GM23248 (cell line): ENCODE results near the gene NPTN. TPM values are rescaled to one million over a fixed set of nuclear protein-coding genes. Genes with fewer than 3 reads are reported as not detected.

Experiments
- DNase-seq: peaks from one replicate; pipeline ENCODE4 v3.0.0-alpha.2; 2015
- H2AFZ ChIP-seq: fragments of 200-600 bp; sonication (generic); 2 replicates; pipeline ENCODE4 v1.6.1; 2016; ENCODE audit warnings: antibody characterized with exemption
- H3F3A ChIP-seq: fragments of 200-600 bp; sonication (generic); 2 replicates; pipeline ENCODE4 v1.6.1; 2016; ENCODE audit warnings: mild to moderate bottlenecking, antibody characterized with exemption, mixed run types; ENCODE audit not compliant: insufficient read depth
- H3K27ac ChIP-seq: fragments of 200-600 bp; sonication (generic); 2 replicates; pipeline ENCODE4 v1.5.1; 2016; ENCODE audit warnings: mild to moderate bottlenecking
- H3K27me3 ChIP-seq: fragments of 200-600 bp; sonication (generic); replicated peaks from 2 replicates; pipeline ENCODE4 v1.6.1; 2016; ENCODE audit warnings: mild to moderate bottlenecking; ENCODE audit not compliant: insufficient read depth
- H3K36me3 ChIP-seq: fragments of 200-600 bp; sonication (generic); 2 replicates; pipeline ENCODE4 v1.6.1; 2016; ENCODE audit warnings: low read depth, mild to moderate bottlenecking
- H3K4me1 ChIP-seq: fragments of 200-600 bp; sonication (generic); 2 replicates; pipeline ENCODE4 v1.6.1; 2016; ENCODE audit warnings: mild to moderate bottlenecking; ENCODE audit not compliant: insufficient read depth
- H3K4me2 ChIP-seq: fragments of 200-600 bp; sonication (generic); one replicate; pipeline ENCODE4 v1.6.1; 2016; ENCODE audit warnings: mild to moderate bottlenecking; ENCODE audit not compliant: unreplicated experiment
- H3K4me3 ChIP-seq: fragments of 200-600 bp; sonication (generic); 2 replicates; pipeline ENCODE4 v1.5.1; 2016; ENCODE audit warnings: mild to moderate bottlenecking
- H3K79me2 ChIP-seq: fragments of 200-600 bp; sonication (generic); 2 replicates; pipeline ENCODE4 v1.6.1; 2016; ENCODE audit warnings: mild to moderate bottlenecking; ENCODE audit not compliant: insufficient read depth
- H3K9ac ChIP-seq: fragments of 200-600 bp; sonication (generic); 2 replicates; pipeline ENCODE4 v1.6.1; 2016; ENCODE audit warnings: mild to moderate bottlenecking
- H3K9me2 ChIP-seq: fragments of 200-600 bp; sonication (generic); 2 replicates; pipeline ENCODE4 v1.6.1; 2016; ENCODE audit warnings: mixed run types, mild to moderate bottlenecking, moderate library complexity; ENCODE audit not compliant: insufficient read depth
- H3K9me3 ChIP-seq: fragments of 200-600 bp; sonication (generic); one replicate; pipeline ENCODE4 v1.6.1; 2017; ENCODE audit warnings: low read depth
- H4K20me1 ChIP-seq: fragments of 200-600 bp; sonication (generic); 2 replicates; pipeline ENCODE4 v1.6.0; 2016; ENCODE audit not compliant: insufficient read depth
- EZH2 ChIP-seq: fragments of 200-600 bp; sonication (generic); IDR thresholded peaks from 2 replicates; pipeline ENCODE4 v1.6.1; 2018; ENCODE audit warnings: antibody characterized with exemption, mild to moderate bottlenecking; ENCODE audit not compliant: insufficient read depth, poor library complexity, severe bottlenecking
- EZH2phosphoT487 ChIP-seq: fragments of 200-600 bp; sonication (generic); IDR thresholded peaks from 2 replicates; pipeline ENCODE4 v1.6.1; 2018; ENCODE audit warnings: antibody characterized with exemption, moderate library complexity, mild to moderate bottlenecking, low read depth; ENCODE audit not compliant: insufficient read depth
- WGBS, 2 experiments: methylation state at CpG; one replicate each; pipeline ENCODE4 v1.1.6; 2015 to 2017; ENCODE audit warnings: low lambda C conversion rate in 2 of 2, low coverage in 1 of 2; ENCODE audit errors: missing lambda C conversion rate in 2 of 2; 5-methylcytosine and 5-hydroxymethylcytosine counted together
- in situ Hi-C: fragments of 300-500 bp; cut with MboI; formaldehyde crosslinking; loops from 2 replicates; pipeline ENCODE4 v1.15.0; 2020
- polyA plus RNA-seq: library from polyadenylated mRNA; unstranded; fragments of >200 nt; fragmentation: Nextera tagmentation; extraction: Ambion mirVana; gene quantifications from 2 replicates; pipeline ENCODE4 v1.2.1, GENCODE V29; 2016
- total RNA-seq: library from RNA; depleted of rRNA; stranded (reverse); fragments of >200 nt; shearing (Covaris generic); gene quantifications from 2 replicates; pipeline ENCODE4 v1.2.3, GENCODE V29; 2014

The NPTN gene
- total and polyA plus RNA-seq, 2 experiments from 2014 or later, result 128 to 183 TPM

DNA sequence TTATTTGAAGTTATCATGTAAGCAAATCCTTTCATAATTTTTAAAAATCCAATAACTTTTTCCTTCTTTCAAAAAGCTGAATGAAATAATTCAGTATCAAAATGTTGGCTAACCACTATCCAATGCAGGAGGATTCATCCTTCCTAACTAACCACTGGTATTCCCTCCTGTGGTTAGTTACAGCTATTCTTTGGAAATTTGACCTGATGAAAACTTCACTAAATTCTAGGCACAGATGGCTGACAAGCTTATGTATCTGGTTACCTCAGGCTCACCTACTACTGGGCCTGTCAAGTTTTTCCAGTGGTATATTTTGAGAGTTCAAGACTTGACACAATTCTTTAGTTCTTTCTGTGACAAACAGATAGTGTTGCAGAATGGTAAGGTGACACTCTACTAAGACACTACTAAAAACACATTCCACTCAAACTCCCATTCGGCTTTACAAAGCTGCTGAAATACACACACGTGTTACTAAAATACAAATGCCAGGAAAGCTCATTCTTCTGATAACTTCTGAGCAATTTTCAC lies 15.8 kb downstream of the NPTN start:
- H3K4me2 ChIP-seq, result no peak overlapping the region
- no peaks in the 10 kb centered on the region for H3K9me2 ChIP-seq
- 95 to 96% methylated on average over 2 of the region's 2 CpGs for WGBS, 2 experiments
- peaks cover 48% of the 10 kb centered on the region for H4K20me1 ChIP-seq
- peak; percentile 41 for DNase-seq
- H3K9me3 ChIP-seq, result no peaks in the 10 kb centered on the region
- no peaks in the 10 kb centered on the region for H3K36me3 ChIP-seq
- no peak overlapping the region for H3K27ac ChIP-seq
- peaks cover 100% of the 10 kb centered on the region for H3K79me2 ChIP-seq
- H3F3A ChIP-seq, result no peaks in the 10 kb centered on the region
- no peak overlapping the region for H3K4me3 ChIP-seq
- H3K27me3 ChIP-seq, result no peaks in the 10 kb centered on the region
- H3K9ac ChIP-seq, result no peak overlapping the region
- H2AFZ ChIP-seq, result no peak overlapping the region
- H3K4me1 ChIP-seq, result peaks cover 16% of the 10 kb centered on the region
- in situ Hi-C loops, result no loop called here
- TF ChIP-seq EZH2phosphoT487, result no peak
- TF ChIP-seq EZH2, result no peak

DNA sequence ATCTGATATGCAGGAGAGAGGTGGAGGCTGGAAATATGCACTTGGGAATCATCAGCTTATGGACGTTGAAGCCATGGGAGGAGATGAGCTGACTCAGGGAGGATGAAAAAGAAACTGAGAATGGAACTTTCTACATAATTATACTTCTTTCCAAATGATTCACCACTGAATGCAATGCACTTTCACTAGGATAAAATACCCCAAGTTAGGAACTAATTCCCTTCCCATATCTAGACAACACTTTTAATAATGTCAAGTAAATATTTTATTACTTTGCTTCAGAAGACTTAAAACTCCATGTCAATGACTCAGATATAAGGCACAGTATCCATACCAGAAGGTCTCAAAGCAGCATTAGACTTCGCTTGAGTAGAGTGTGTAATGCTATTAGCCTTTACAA lies 24.2 kb downstream of the NPTN start:
- TF ChIP-seq EZH2phosphoT487 (no peak), EZH2 (no peak)
- H3K9me2 ChIP-seq, result no peaks in the 10 kb centered on the region
- peaks cover 31% of the 10 kb centered on the region for H3K4me1 ChIP-seq
- peak overlapping the region; percentile 58 for H3K4me2 ChIP-seq
- 0 out of 2 replicates have a peak, but pooled peaks cover 2% of the 10 kb centered on the region for H3K36me3 ChIP-seq
- H3K27me3 ChIP-seq, result no peaks in the 10 kb centered on the region
- H4K20me1 ChIP-seq, result peaks cover 16% of the 10 kb centered on the region
- no peak overlapping the region for H3K9ac ChIP-seq
- 25 to 31% methylated on average over 2 of the region's 2 CpGs for WGBS, 2 experiments
- peaks cover 39% of the 10 kb centered on the region for H3F3A ChIP-seq
- in situ Hi-C loops, result no loop called here
- peaks cover 98% of the 10 kb centered on the region for H3K79me2 ChIP-seq
- H3K27ac ChIP-seq, result peak overlapping the region; percentile 68
- peak; percentile 84 for DNase-seq
- no peaks in the 10 kb centered on the region for H3K9me3 ChIP-seq
- peak overlapping the region; percentile 18 for H3K4me3 ChIP-seq
- H2AFZ ChIP-seq, result no peak overlapping the region

GRCh38 chr15:73608475-73608874 lies 24.7 kb downstream of the NPTN start:
- Histone ChIP-seq H3K36me3 (0 out of 2 replicates have a peak, but pooled peaks cover 5% of the 10 kb centered on the region), H2AFZ (no peak overlapping the region), H3K27me3 (no peaks in the 10 kb centered on the region), H3F3A (peaks cover 39% of the 10 kb centered on the region), H3K9me3 (no peaks in the 10 kb centered on the region), H3K9ac (no peak overlapping the region), H3K4me1 (peaks cover 31% of the 10 kb centered on the region), H3K4me3 (peak overlapping the region; percentile 18), H3K4me2 (peak overlapping the region; percentile 58), H4K20me1 (peaks cover 16% of the 10 kb centered on the region), H3K27ac (peak overlapping the region; percentile 68), H3K79me2 (peaks cover 98% of the 10 kb centered on the region), H3K9me2 (no peaks in the 10 kb centered on the region)
- in situ Hi-C loops, result no loop called here
- TF ChIP-seq EZH2phosphoT487 (no peak), EZH2 (no peak)
- no peak for DNase-seq
- 24 to 44% methylated on average over 1 of the region's 1 CpG for WGBS, 2 experiments

- WGBS, 2 experiments, result 48 to 71% methylated on average over 1 of the region's 1 CpG
- H3K36me3 ChIP-seq, result 0 out of 2 replicates have a peak, but pooled peaks cover 5% of the 10 kb centered on the region
- H3K4me3 ChIP-seq, result no peak overlapping the region
- H3K4me1 ChIP-seq, result peaks cover 31% of the 10 kb centered on the region
- no peaks in the 10 kb centered on the region for H3K27me3 ChIP-seq
- peak overlapping the region; percentile 68 for H3K27ac ChIP-seq
- no peak overlapping the region for H2AFZ ChIP-seq
- H3K9me3 ChIP-seq, result no peaks in the 10 kb centered on the region
- peaks cover 16% of the 10 kb centered on the region for H4K20me1 ChIP-seq
- in situ Hi-C loops, result no loop called here
- peaks cover 98% of the 10 kb centered on the region for H3K79me2 ChIP-seq
- no peak overlapping the region for H3K9ac ChIP-seq
- H3F3A ChIP-seq, result peaks cover 39% of the 10 kb centered on the region
- H3K4me2 ChIP-seq, result no peak overlapping the region
- no peaks in the 10 kb centered on the region for H3K9me2 ChIP-seq
- no peak for DNase-seq
- TF ChIP-seq EZH2phosphoT487, result no peak
- TF ChIP-seq EZH2, result no peak
Observed at GRCh38 chr15:73607843-73608242, 25.3 kb downstream of the NPTN start.
